HG03469 (cell line): ENCODE data around the gene FAM222A.

Experiments used
- ATAC-seq: cut with Tn5 transposase; IDR thresholded peaks from one replicate; pipeline ENCODE4 v1.9.1; 2021; ENCODE audit warnings: mild to moderate bottlenecking, moderate library complexity, moderate number of reproducible peaks; ENCODE audit not compliant: unreplicated experiment

Gene FAM222A

DNA sequence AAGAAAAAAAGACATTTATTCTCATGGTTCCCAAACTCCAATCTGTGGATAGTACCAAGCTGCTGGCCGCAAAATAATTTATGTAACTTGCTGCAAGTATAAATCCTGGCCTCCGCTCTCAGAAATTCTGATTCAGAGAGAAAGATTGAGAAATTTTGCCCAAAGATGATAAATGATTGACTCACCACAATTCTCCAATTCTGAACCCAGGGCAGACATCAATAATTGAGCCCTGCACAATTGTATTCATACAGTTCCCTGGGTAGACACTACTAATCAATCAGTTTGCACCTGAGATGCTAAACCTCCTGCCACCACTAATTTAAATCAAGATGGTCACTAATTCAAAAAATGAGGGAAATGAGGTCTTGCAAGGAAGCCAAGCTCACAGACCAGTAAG is 81.4 kb downstream of the FAM222A start:
- ATAC-seq = no peak

DNA sequence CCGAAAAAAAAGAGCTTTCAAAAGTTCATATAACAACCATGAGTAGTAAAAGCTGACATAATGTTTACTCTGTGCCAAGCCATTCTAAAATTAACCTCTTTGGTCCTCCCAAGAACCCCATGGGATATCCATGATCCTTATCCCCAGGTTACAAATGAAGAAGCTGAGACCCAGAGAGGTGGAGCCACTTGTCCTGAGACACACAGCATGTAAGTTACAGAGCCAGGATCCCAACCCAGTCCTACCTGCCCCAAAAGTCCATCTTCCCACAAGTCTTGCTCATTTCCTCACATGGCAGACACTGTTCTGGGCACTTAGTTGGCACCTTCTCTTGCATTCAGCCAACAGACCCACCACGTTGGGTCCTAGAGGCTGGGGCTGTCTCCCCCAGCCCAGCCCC is 82.4 kb downstream of the FAM222A start:
- ATAC-seq = no peak

DNA sequence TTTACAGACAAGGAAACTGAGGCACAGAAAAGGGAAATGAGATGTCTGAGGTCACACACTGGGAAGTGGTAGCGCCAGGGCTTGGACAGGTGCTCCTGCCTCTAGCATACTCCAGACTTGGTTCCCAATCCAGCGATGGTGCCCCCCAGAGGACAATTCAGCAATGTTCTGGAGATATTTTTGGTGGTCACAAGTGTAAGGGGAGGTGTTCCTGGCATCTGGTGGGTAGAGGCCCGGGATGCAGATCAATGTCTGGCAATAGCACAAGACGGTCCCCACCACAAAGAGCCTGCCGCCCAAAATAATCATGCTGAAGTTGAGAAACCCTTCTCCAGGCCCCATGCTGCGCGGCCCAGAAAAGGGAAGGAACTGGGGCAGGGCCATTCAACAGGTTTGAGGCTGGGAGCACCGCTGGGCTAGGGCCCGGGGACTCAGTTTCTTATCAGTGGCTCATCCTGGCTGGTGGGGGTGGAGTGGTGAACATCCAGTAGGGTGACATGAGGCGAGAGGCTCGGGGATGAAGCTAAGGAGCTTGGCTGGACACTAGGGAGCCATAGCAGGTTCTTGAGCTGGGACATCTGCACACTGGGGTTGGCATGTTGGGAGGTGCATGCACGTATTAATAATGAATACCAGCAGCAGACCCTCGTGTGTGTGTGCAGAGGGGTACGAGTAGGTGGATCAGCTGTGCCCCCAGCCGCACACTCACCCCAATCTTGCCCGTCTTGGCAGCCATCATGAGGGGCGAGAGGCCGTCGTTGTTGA is 84.5 kb downstream of the FAM222A start:
- no peak for ATAC-seq

DNA sequence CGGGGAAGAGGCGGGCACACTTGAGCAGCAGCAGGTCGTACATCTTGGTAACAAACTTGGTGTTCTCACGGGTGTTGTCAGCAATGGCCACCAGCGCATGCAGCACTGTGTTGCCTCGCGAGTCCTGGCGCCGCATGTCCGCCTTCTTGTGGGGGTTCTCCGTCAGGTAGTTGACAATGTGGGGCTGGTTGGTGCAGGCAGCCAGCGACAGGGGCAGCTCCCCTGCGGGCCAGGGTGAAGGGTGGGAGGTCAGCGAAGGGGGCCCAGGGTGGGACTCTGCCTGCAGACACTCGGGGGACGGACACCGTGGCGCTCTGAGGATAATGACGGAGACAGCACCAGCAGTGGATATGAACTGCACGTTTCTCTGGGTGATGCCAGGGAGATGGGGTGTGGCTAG is 85.1 kb downstream of the FAM222A start:
- ATAC-seq = no peak

DNA sequence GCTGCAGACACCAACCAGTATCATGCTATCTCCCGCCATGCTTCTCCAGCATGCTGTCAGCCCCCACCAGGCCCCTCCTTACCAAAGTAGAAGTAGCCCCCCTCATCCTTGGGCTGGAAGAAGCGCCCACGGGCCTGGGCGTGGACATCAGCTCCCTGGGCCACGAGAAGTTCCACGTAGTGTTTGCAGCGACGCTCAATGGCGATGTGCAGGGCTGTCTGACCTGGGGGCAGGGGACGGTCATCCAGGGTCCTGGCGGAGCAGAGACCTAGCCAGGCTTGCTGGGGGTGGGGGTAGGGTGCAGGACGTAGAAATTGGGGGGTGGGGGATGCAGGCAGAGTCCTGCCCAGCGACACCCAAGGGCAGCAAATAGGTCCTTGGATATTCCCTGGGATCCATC is 86.9 kb downstream of the FAM222A start:
- ATAC-seq = no peak

DNA sequence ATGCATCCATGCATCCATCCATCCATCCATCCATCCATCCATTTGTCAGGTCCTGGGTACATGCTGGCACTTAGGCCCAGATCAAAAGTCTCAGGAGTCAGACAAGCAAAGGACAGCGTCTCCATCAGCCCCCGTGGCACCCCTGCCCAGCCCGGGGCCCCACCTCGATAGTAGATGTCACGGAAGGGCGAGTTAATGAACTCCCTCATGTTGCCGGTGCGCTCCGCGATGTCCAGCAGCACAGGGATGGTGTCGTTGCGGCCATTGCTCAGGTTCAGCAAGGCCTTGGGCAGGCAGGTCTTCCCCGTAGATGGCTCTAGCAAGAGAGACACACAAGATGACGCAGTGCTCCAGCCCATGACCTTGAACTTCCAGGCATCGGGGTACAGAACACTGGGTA is 89.2 kb downstream of the FAM222A start:
- no peak for ATAC-seq

DNA sequence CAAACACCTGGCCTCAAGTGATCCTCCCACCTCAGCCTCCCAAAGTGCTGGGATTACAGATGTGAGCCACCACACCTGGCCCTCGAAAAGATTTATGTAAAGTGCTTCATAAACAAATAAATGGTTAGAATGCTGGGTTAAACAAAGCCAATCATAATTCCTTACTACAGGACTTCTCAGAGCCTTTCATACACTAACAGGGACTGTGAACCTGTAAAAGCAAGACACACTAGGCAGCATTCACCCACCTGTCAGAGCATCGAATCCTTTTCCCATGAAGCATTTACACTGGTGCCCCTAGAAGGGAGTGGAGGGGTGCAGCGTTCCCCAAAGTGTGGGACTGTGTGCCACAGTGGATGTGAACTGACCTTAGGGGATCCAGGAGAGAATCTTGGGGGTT is 90.1 kb downstream of the FAM222A start:
- ATAC-seq = no peak

DNA sequence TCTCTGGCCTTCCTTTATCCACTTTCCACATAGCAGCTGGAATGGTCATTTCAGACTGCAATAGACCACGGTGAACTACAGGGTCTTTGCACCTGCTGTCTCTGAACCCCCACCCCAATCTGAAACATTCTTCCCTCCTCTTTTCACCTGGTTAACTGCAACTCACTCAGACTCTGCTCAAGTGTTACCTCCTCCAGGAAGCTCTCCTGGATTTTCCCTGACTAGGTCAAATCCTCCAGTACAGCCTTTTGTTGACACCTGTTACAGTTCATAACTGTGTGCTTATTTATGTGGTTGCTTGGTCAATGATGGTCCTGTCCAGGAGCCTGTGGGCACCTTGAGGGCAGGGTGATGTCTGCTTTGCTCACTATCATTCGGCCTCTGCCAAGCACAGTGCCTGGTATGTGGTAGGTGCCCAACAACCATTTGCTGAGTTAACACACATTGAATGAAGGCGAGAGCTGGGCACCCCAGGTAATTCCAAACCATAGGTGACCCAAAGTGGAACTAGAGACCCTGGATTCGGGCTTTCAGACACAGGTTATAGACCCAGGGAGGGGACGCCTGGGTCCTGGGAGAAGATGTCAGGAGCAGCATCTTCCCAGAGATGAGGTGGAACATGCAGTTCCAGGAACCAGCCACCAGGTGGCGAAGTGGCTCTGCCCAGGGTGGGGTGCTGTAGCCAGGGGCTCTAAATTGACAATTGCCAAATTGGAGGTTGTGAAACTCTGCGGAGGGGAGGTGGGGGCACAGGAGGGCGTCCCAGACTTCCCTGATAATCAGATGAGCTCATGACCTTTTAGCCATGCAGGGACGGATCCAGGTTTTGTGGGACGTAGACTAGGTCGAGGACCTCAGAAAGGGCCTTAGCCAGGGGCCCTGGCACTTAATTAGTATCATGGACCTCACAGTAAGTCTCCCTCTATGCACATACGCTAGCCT is 91.5 kb downstream of the FAM222A start:
- ATAC-seq = no peak

DNA sequence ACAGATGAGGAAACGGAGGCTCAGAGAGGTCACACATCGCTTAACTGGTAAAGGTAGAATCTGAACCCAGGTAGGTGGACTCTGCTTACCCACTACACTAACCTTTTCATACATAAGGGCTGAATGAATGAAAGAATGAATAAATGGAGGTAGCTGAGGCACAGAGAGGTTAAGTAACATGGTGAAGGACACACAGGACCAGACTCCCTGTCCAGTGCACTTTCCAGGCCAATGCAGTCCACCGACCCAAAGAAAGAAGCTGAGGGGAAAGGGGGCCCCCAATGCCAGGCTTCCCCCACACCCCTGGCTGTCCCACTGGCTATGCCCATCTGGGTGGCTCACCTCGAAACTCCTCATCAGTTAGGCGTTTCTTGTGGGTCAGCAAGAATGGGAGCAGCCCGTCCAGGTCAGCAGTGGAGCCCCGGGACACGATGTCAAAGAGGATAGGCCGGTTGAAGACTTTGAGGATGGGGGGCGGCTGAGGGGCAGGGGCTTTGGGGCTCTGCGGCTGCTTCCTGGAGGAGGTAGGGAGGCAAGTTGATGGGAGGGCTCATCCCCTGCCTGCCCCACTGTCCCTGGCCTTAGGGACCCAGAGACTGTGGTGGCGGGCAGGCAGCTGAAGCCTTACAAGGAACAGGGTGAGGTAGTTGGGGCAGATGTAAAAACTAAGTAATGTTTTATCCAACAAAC is 94.5 kb downstream of the FAM222A start:
- ATAC-seq = no peak

DNA sequence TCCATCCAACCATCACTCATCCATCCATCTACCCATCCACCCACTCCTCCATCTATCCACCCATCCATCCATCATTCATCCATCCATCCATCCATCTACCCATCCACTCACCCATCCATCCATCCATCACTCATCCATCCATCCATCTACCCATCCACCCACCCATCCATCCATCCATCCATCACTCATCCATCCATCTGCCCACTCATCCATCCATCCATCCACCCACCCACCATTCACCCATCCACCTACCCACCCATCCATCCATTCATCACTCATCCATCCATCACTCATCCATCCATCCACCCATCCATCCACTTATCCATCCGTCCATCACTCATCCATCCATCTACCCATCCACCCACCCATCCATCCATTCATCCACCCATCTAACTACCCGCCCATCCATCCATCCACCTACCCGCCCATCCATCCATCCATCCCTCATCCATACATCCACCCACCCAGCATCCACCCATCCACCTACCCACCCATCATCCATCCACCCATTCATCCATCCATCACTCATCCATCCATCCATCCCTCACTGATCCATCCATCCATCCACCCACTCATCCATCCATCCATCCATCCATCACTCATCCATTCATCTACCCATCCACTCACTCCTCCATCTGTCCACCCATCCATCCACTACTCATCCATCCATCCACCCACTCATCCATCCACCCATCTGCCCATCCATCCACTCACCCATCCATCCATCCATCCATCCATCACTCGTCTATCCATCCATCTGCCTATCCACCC is 95.4 kb downstream of the FAM222A start:
- ATAC-seq = no peak

DNA sequence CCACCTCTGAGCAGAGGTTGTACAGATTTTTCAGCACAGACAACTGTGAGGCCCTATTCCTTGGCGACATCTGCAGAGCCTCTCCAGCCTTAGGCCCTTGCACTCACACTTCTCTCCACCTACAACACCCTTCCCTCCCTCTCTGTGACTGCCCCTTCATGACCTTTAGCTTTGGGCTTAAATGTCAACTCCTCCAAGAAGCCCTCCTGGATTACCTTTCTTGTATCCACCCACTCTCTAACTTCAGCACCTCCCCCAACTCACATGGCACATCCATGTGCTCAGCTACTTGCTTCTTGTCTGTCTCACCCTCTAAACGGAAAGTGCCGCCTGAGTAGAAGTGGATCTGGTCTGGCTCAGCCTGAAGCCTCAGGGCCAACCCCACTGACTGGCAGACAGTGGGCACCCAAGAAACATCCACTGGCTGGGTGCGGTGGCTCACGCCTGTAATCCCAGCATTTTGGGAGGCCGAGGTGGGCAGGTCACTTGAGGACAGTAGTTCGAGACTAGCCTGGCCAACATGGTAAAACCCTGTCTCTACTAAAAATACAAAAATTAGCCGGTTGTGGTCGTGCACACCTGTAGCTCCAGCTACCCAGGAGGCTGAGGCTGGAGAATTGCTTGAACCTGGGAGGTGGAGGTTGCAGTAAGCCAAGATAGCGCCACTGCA is 97.5 kb downstream of the FAM222A start:
- ATAC-seq = no peak

DNA sequence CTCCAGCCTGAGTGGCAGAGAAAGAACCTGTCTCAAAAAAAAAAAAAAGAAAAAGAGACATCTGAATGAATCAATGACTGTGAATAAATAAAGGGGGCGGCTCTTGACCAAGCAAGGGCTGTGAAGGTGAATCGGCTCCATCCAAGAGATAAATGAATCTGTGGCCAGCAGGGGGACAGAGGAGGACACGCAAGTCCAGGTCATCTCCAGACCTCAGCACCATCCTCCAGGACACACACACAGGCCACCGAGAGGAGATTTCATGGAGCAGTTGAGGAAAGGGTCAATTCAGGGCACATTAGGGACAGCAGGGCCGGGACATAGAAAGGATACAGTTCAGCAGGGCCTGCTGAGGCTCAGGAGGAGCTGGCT is 98.0 kb downstream of the FAM222A start:
- no peak for ATAC-seq

DNA sequence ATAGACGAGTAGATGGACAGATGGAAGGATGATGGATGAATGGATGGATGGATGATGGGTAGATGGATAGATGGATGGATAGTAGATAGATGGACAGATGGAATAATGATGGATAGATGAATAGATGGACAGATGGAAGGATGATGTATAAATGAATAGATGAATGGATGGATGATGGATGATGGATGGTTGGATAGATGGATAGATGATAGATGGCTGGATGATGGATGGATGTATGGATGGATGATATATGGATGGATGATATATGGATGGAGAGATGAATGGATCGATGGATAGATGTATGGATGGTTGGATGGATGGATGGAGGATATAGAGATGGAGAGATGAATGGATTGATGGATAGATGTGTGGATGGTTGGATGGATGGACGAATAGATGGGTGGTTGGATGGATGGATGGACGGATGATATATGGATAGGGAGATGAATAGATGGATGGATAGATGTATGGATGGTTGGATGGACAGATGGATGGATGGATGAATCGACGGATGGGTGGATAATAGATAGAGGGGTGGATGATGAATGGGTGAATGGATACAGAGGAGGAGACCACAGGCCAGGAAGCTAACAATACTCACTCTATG is 100.3 kb downstream of the FAM222A start:
- ATAC-seq = no peak

DNA sequence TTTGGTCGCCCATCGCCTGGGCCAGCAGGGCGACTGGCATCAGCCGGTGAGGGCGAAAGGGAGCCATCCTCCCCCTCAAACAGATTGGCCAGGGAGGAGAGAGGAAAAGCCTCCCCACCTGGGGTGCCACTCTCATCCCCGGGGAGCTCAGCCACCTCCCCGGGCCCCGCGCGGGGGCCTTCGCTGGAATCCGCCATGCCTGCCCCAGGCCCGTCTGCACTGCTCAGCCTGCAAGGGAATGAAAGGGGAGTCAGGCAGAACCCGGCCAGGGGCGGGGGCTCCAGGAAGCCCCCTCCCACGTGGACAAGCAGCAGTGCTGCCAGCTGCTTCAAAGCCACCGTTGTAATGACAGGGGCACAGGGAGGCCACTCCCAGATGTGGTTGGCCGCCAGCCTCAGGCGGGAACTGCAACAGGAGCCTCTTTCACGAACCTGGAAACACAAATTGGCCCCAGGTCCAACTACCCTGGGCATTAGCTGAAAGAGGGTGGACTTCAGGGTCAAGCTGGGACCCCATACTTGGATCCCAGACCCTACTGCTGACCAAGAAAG is 101.0 kb downstream of the FAM222A start:
- ATAC-seq = no peak

DNA sequence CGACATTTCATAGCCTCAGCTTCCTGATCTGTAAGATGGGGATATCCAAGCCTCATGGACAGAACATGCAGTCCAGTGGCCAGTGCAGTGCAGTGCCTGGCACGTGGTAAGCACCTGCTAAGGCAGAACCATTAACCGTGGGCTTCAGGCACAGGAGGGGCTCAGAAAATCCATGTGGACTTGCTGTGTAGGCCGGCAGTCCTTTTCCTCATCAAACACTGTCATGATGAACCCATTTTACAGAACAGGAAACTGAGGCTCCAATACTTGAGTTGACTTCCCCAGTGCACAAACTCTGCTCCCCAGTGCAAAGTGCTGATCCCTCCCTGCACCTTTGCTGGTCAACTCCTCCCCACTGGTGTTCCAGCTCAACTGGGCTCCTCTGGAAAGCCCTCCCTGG is 101.6 kb downstream of the FAM222A start:
- ATAC-seq = no peak

DNA sequence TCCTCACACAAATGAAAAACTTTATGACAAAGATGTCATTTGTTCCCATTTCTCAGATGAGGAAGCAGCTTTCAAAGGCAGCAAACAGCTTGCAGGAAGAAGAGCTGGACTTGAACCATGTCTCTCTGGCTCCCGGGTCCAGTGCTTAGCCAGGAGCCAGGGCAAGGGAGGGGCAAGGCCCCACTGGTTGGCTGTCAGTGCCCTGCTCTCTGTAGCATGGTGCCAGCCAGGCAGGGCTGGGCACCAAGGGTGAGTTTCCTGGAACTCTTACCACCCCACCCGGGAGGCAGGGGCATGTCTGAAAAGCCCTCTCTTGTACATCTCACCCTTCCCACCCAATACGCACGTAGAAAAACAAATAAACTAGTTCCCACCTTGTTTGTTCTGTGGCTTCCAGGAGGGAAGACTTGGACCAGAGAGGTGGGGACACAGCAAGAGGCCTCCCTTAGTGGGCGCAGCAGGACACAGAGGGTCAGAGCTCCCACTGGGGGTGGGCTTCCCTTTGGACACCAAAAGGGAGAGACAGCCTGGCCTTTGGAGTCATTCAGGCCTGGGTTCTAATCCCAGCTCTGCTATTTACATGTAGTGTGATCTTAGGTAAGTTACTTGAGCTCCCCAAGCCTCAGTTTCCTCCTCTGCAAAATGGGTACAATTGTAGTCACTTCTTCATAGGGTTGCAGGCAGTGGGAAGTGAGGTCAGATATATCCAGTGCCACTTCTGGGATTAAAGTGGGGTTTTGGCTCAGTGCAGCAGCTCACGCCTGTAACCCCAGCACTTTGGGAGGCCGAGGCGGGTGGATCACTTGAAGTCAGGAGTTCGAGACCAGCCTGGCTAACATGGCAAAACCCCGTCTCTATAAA is 102.4 kb downstream of the FAM222A start:
- ATAC-seq = no peak

DNA sequence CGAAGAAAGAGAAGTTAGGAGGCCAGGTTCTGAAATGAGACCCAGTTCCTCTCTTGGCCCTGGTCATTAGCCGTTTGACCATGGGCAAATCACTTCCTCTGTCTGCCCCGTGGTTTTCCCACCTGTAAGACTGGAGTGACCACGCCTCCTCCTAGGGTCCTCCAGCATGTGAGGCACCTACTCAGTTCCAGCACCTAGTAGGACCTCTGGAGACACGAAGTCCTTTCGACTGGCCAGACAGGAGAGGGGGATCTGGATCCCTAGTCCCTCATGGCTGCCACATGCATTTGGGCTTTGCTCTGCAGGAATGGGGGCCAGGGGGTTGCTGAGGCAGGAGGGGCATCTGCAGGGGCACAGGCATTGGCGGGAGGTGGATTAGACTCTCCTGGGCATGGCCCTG is 103.2 kb downstream of the FAM222A start:
- no peak for ATAC-seq

DNA sequence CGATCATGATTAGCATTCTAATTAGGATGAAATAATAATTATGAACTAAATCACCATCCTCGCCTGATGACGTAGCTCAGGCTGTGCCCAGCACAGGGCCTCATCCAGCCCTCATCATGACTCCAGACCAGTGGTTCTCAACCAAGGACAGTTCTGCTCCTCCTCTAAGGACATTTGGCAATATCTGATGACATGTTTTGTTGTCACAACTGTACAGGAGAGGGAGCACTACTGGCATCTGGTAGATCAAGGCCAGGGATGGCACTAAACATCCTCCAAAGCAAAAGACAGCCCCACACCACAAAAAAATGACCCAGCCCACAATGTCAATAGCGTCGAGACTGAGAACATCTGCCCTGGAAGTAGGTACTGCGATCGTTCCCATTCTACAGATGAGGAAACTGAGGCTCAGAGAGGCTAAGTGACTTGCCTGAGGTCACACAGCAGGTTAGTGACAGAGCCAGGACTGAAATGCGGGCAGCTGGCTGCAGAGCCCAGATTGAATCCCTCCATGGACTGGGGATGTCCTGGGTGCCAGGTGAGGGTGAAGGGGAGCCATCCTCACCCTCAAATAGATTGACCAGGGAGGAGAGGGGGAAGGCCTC is 104.1 kb downstream of the FAM222A start:
- ATAC-seq = no peak
